T-helper 17 cell (primary cell): ENCODE measurements around the gene CCL2. TPM values are rescaled to one million over a fixed set of nuclear protein-coding genes. Genes with fewer than 3 reads are reported as not detected.

Experiments
- ATAC-seq: fragments of 150-1000 bp; cut with Tn5 transposase; 2 replicates; pipeline ENCODE4 v1.10.0; 2021; ENCODE audit warnings: mild to moderate bottlenecking, moderate library complexity
- DNase-seq, 3 donors: peaks; one replicate each; pipeline versions ENCODE4 v3.0.0 to v3.0.0-alpha.2; 2020 to 2021
- H3K9me3 ChIP-seq: one replicate; pipeline ENCODE4 v1.7.0; 2013; ENCODE audit warnings: low read length, mild to moderate bottlenecking; ENCODE audit not compliant: control insufficient read depth, poor library complexity, severe bottlenecking
- H3K27ac Mint-ChIP-seq: one replicate; pipeline ENCODE4 v1.8.0; 2022; ENCODE audit warnings: mild to moderate bottlenecking, moderate library complexity, mixed read lengths
- H3K27me3 Mint-ChIP-seq: one replicate; pipeline ENCODE4 v1.8.0; 2022; ENCODE audit warnings: mixed read lengths
- H3K36me3 Mint-ChIP-seq: one replicate; pipeline ENCODE4 v1.8.0; 2022; ENCODE audit warnings: low read depth, mixed read lengths
- H3K4me1 Mint-ChIP-seq: one replicate; pipeline ENCODE4 v1.8.0; 2022; ENCODE audit warnings: mild to moderate bottlenecking, mixed read lengths
- H3K4me3 Mint-ChIP-seq: one replicate; pipeline ENCODE4 v1.8.0; 2022; ENCODE audit warnings: mild to moderate bottlenecking, moderate library complexity, mixed read lengths
- total RNA-seq, 4 donors: library from RNA in 2 of 4; stranded (reverse) in 2 of 4; gene quantifications; one replicate each; pipeline ENCODE4 v1.2.3 and lab custom pipeline; 2022 to 2026

The CCL2 gene
- total RNA-seq, 2 donors from 2014 or later, result not detected

- Mint-ChIP-seq H3K27ac (no peak overlapping the region), H3K4me3 (no peak overlapping the region), H3K36me3 (no peaks in the 10 kb centered on the region), H3K27me3 (peaks cover 70% of the 10 kb centered on the region), H3K4me1 (peaks cover 6% of the 10 kb centered on the region)
- no peaks in the 10 kb centered on the region for H3K9me3 ChIP-seq
- ATAC-seq, result no peak
- no peak for DNase-seq
Observed at GRCh38 chr17:34259146-34259545, 4.1 kb downstream of the CCL2 start.

- H3K9me3 ChIP-seq, result no peaks in the 10 kb centered on the region
- Mint-ChIP-seq H3K4me3 (no peak overlapping the region), H3K36me3 (no peaks in the 10 kb centered on the region), H3K27ac (no peak overlapping the region), H3K27me3 (peaks cover 70% of the 10 kb centered on the region), H3K4me1 (no peaks in the 10 kb centered on the region)
- DNase-seq (no peak), ATAC-seq (no peak)
Observed at GRCh38 chr17:34260861-34261260, 5.8 kb downstream of the CCL2 start.

- Mint-ChIP-seq H3K27me3 (peaks cover 71% of the 10 kb centered on the region), H3K4me1 (no peaks in the 10 kb centered on the region), H3K27ac (no peak overlapping the region), H3K4me3 (no peak overlapping the region), H3K36me3 (no peaks in the 10 kb centered on the region)
- ATAC-seq (no peak), DNase-seq (no peak)
- no peaks in the 10 kb centered on the region for H3K9me3 ChIP-seq
Observed at GRCh38 chr17:34261568-34262337, 6.7 kb downstream of the CCL2 start.

GRCh38 chr17:34265711-34266110, 10.6 kb downstream of the CCL2 start:
- no peak overlapping the region for H3K27ac Mint-ChIP-seq
- DNase-seq, result no peak
- H3K4me1 Mint-ChIP-seq, result no peaks in the 10 kb centered on the region
- no peak overlapping the region for H3K4me3 Mint-ChIP-seq
- no peaks in the 10 kb centered on the region for H3K36me3 Mint-ChIP-seq
- no peaks in the 10 kb centered on the region for H3K9me3 ChIP-seq
- ATAC-seq, result no peak
- peaks cover 69% of the 10 kb centered on the region for H3K27me3 Mint-ChIP-seq

- no peak for DNase-seq
- no peaks in the 10 kb centered on the region for H3K9me3 ChIP-seq
- no peak within 1 kb of the TSS for H3K4me3 Mint-ChIP-seq
- H3K27ac Mint-ChIP-seq, result no peak within 1 kb of the TSS
- ATAC-seq, result no peak
- peaks cover 1% of the 10 kb centered on the region for H3K36me3 Mint-ChIP-seq
- peaks cover 87% of the 10 kb centered on the region for H3K27me3 Mint-ChIP-seq
- H3K4me1 Mint-ChIP-seq, result no peaks in the 10 kb centered on the region
Observed at GRCh38 chr17:34269969-34270368, 14.9 kb downstream of the CCL2 start, which contains the start of gene CCL7. TSS of gene CCL7 (plus strand) at chr17:34270221. CDS start at chr17:34270291, 70 bp downstream.

- peaks cover 3% of the 10 kb centered on the region for H3K36me3 Mint-ChIP-seq
- H3K27me3 Mint-ChIP-seq, result peaks cover 69% of the 10 kb centered on the region
- H3K9me3 ChIP-seq, result no peaks in the 10 kb centered on the region
- H3K4me1 Mint-ChIP-seq, result no peaks in the 10 kb centered on the region
- ATAC-seq (no peak), DNase-seq (no peak)
- no peak overlapping the region for H3K27ac Mint-ChIP-seq
- no peak overlapping the region for H3K4me3 Mint-ChIP-seq
Observed at GRCh38 chr17:34275881-34276280, 20.8 kb downstream of the CCL2 start.

- H3K9me3 ChIP-seq, result no peaks in the 10 kb centered on the region
- DNase-seq (no peak), ATAC-seq (no peak)
- Mint-ChIP-seq H3K27ac (no peak overlapping the region), H3K36me3 (peaks cover 3% of the 10 kb centered on the region), H3K27me3 (peaks cover 63% of the 10 kb centered on the region), H3K4me3 (no peak overlapping the region), H3K4me1 (no peaks in the 10 kb centered on the region)
Observed at GRCh38 chr17:34276826-34277225, 21.7 kb downstream of the CCL2 start.

GRCh38 chr17:34283571-34283970, 28.5 kb downstream of the CCL2 start:
- peaks cover 46% of the 10 kb centered on the region for H3K27me3 Mint-ChIP-seq

GRCh38 chr17:34285286-34285792, 30.3 kb downstream of the CCL2 start, which contains the start of gene CCL11:
TSS of gene CCL11 (plus strand) at chr17:34285742. CDS start at chr17:34285809, 67 bp downstream.
- H3K4me3 Mint-ChIP-seq, result no peak within 1 kb of the TSS
- no peaks in the 10 kb centered on the region for H3K4me1 Mint-ChIP-seq
- no peaks in the 10 kb centered on the region for H3K9me3 ChIP-seq
- ATAC-seq (no peak), DNase-seq (no peak)
- H3K27ac Mint-ChIP-seq, result no peak within 1 kb of the TSS
- H3K27me3 Mint-ChIP-seq, result peaks cover 52% of the 10 kb centered on the region
- H3K36me3 Mint-ChIP-seq, result no peaks in the 10 kb centered on the region

More at GRCh38 chr17:34283571-34283970, 28.5 kb downstream of the CCL2 start:
- Mint-ChIP-seq H3K4me3 (no peak overlapping the region), H3K27ac (no peak overlapping the region), H3K4me1 (no peaks in the 10 kb centered on the region), H3K36me3 (no peaks in the 10 kb centered on the region)
- no peaks in the 10 kb centered on the region for H3K9me3 ChIP-seq
- DNase-seq (no peak), ATAC-seq (no peak)

GRCh38 chr17:34287875-34288274, 32.8 kb downstream of the CCL2 start:
- H3K4me1 Mint-ChIP-seq, result no peaks in the 10 kb centered on the region
- no peak for DNase-seq
- no peak for ATAC-seq
- H3K27me3 Mint-ChIP-seq, result peaks cover 51% of the 10 kb centered on the region
- no peaks in the 10 kb centered on the region for H3K9me3 ChIP-seq
- no peak overlapping the region for H3K27ac Mint-ChIP-seq
- no peaks in the 10 kb centered on the region for H3K36me3 Mint-ChIP-seq
- no peak overlapping the region for H3K4me3 Mint-ChIP-seq

GRCh38 chr17:34290586-34290985, 35.5 kb downstream of the CCL2 start:
- ATAC-seq (no peak), DNase-seq (no peak)
- H3K9me3 ChIP-seq, result no peaks in the 10 kb centered on the region
- H3K4me3 Mint-ChIP-seq, result no peak overlapping the region
- H3K27ac Mint-ChIP-seq, result no peak overlapping the region
- H3K27me3 Mint-ChIP-seq, result peaks cover 46% of the 10 kb centered on the region
- H3K4me1 Mint-ChIP-seq, result no peaks in the 10 kb centered on the region
- no peaks in the 10 kb centered on the region for H3K36me3 Mint-ChIP-seq

GRCh38 chr17:34291721-34292348, 36.8 kb downstream of the CCL2 start:
- Mint-ChIP-seq H3K36me3 (no peaks in the 10 kb centered on the region), H3K4me3 (no peak overlapping the region), H3K27me3 (peaks cover 34% of the 10 kb centered on the region), H3K4me1 (no peaks in the 10 kb centered on the region), H3K27ac (no peak overlapping the region)
- H3K9me3 ChIP-seq, result no peaks in the 10 kb centered on the region
- no peak for DNase-seq
- ATAC-seq, result no peak

- no peak for ATAC-seq
Observed at GRCh38 chr17:34299027-34299426, 43.9 kb downstream of the CCL2 start.

More at GRCh38 chr17:34299027-34299426, 43.9 kb downstream of the CCL2 start:
- Mint-ChIP-seq H3K27ac (no peak overlapping the region), H3K4me3 (no peak overlapping the region), H3K27me3 (peaks cover 40% of the 10 kb centered on the region), H3K36me3 (peaks cover 4% of the 10 kb centered on the region), H3K4me1 (no peaks in the 10 kb centered on the region)
- peaks cover 4% of the 10 kb centered on the region for H3K9me3 ChIP-seq
- no peak for DNase-seq
